Mesenchymal stem cell (in vitro differentiated cells and primary cell): Measurements from ENCODE around the gene NAGS. TPM values are rescaled to one million over a fixed set of nuclear protein-coding genes. Genes with fewer than 3 reads are reported as not detected.
A peak's percentile ranks its signal among the peaks of the same experiment; 100 is the strongest.

ENCODE experiments used
- DNase-seq: peaks from one replicate; pipeline ENCODE4 v3.0.0-alpha.2; 2013
- H2AFZ ChIP-seq: one replicate; pipeline ENCODE4 v1.6.1; 2013; ENCODE audit warnings: low read depth, mild to moderate bottlenecking, control low read depth, inconsistent platforms, low read length, moderate library complexity
- H2AK5ac ChIP-seq: 2 replicates; pipeline ENCODE4 v1.6.1; 2013; ENCODE audit warnings: low read length, moderate library complexity, mild to moderate bottlenecking, inconsistent platforms; ENCODE audit not compliant: severe bottlenecking
- H2BK120ac ChIP-seq: one replicate; pipeline ENCODE4 v1.6.1; 2013; ENCODE audit warnings: low read depth, mild to moderate bottlenecking, inconsistent platforms, low read length, moderate library complexity
- H2BK12ac ChIP-seq, 2 experiments: one replicate each; pipeline ENCODE4 v1.6.1; 2013; ENCODE audit warnings: inconsistent platforms in 2 of 2, low read length in 2 of 2, mild to moderate bottlenecking in 2 of 2, moderate library complexity in 2 of 2, control low read depth in 1 of 2
- H2BK15ac ChIP-seq: one replicate; pipeline ENCODE4 v1.6.1; 2013; ENCODE audit warnings: mild to moderate bottlenecking, low read depth, inconsistent platforms; ENCODE audit not compliant: poor library complexity, severe bottlenecking
- H2BK5ac ChIP-seq: 2 replicates; pipeline ENCODE4 v1.6.1; 2013; ENCODE audit warnings: low read depth, mild to moderate bottlenecking, low read length, control low read depth, inconsistent platforms; ENCODE audit not compliant: poor library complexity, severe bottlenecking
- H3K14ac ChIP-seq, 2 experiments: one replicate each; pipeline ENCODE4 v1.6.1; 2013; ENCODE audit warnings: inconsistent platforms in 2 of 2, low read length in 2 of 2, control low read depth in 1 of 2, mild to moderate bottlenecking in 1 of 2, moderate library complexity in 1 of 2
- H3K18ac ChIP-seq, 2 experiments: one replicate each; pipeline ENCODE4 v1.6.1; 2013; ENCODE audit warnings: inconsistent platforms in 2 of 2, low read length in 2 of 2, control low read depth in 1 of 2, low read depth in 1 of 2, mild to moderate bottlenecking in 1 of 2
- H3K23ac ChIP-seq, 2 experiments: one replicate each; pipeline ENCODE4 v1.6.1; 2013; ENCODE audit warnings: inconsistent platforms in 2 of 2, low read length in 2 of 2, mild to moderate bottlenecking in 2 of 2, moderate library complexity in 2 of 2, control low read depth in 1 of 2
- H3K27ac ChIP-seq: 2 replicates; pipeline ENCODE4 v1.5.1; 2013; ENCODE audit warnings: mild to moderate bottlenecking, moderate library complexity, low read length, control low read depth, inconsistent platforms; ENCODE audit not compliant: poor library complexity, severe bottlenecking
- H3K27me3 ChIP-seq, 2 experiments: 2 replicates each; pipeline versions ENCODE4 v1.6.1 to v1.7.0; 2013; ENCODE audit warnings: low read length in 2 of 2, mild to moderate bottlenecking in 2 of 2, moderate library complexity in 2 of 2, control low read depth in 1 of 2, inconsistent platforms in 1 of 2; ENCODE audit not compliant: control insufficient read depth in 1 of 2, insufficient read depth in 1 of 2
- H3K36me3 ChIP-seq, 2 experiments: 2 replicates each; pipeline versions ENCODE4 v1.6.1 to v1.7.0; 2013; ENCODE audit warnings: low read length in 2 of 2, control low read depth in 1 of 2, inconsistent platforms in 1 of 2, low read depth in 1 of 2, mild to moderate bottlenecking in 1 of 2; ENCODE audit not compliant: insufficient read depth in 2 of 2, control insufficient read depth in 1 of 2
- H3K4ac ChIP-seq, 2 experiments: one replicate each; pipeline ENCODE4 v1.6.1; 2013; ENCODE audit warnings: inconsistent platforms in 2 of 2, low read length in 2 of 2, mild to moderate bottlenecking in 2 of 2, moderate library complexity in 2 of 2, control low read depth in 1 of 2, low read depth in 1 of 2
- H3K4me1 ChIP-seq: 2 replicates; pipeline ENCODE4 v1.6.1; 2013; ENCODE audit warnings: low read depth, low read length, control low read depth; ENCODE audit not compliant: control insufficient read depth, insufficient read depth
- H3K4me2 ChIP-seq: 2 replicates; pipeline ENCODE4 v1.6.1; 2013; ENCODE audit warnings: low read length, mild to moderate bottlenecking, inconsistent platforms; ENCODE audit not compliant: poor library complexity, severe bottlenecking
- H3K4me3 ChIP-seq, 2 experiments: 2 replicates each; pipeline versions ENCODE4 v1.5.1 to v1.7.0; 2013; ENCODE audit warnings: low read length in 2 of 2, mild to moderate bottlenecking in 2 of 2, control low read depth in 1 of 2, low read depth in 1 of 2; ENCODE audit not compliant: insufficient read depth in 1 of 2
- H3K79me1 ChIP-seq: replicated peaks from 2 replicates; pipeline ENCODE4 v1.6.1; 2013; ENCODE audit warnings: mild to moderate bottlenecking, control low read depth, low read length, inconsistent platforms; ENCODE audit not compliant: poor library complexity, severe bottlenecking
- H3K9ac ChIP-seq: 2 replicates; pipeline ENCODE4 v1.7.0; 2013; ENCODE audit warnings: mild to moderate bottlenecking, low read length, moderate library complexity
- H3K9me3 ChIP-seq: 2 replicates; pipeline ENCODE4 v1.7.0; 2013; ENCODE audit warnings: mild to moderate bottlenecking, low read length; ENCODE audit not compliant: control insufficient read depth
- H4K8ac ChIP-seq: one replicate; pipeline ENCODE4 v1.6.1; 2013; ENCODE audit warnings: inconsistent platforms, mild to moderate bottlenecking, low read length, moderate library complexity
- H4K91ac ChIP-seq: one replicate; pipeline ENCODE4 v1.6.1; 2013; ENCODE audit warnings: mild to moderate bottlenecking, low read length, inconsistent platforms
- WGBS: methylation state at CpG from one replicate; pipeline ENCODE4 v1.1.7; 2013; ENCODE audit warnings: mixed read lengths; 5-methylcytosine and 5-hydroxymethylcytosine counted together
- polyA plus RNA-seq, 2 experiments: library from polyadenylated mRNA; stranded (reverse); fragments of 200-250 nt; gene quantifications; one replicate each; pipeline ENCODE4 v1.2.3, GENCODE V29; 2013

The NAGS gene, protein sequence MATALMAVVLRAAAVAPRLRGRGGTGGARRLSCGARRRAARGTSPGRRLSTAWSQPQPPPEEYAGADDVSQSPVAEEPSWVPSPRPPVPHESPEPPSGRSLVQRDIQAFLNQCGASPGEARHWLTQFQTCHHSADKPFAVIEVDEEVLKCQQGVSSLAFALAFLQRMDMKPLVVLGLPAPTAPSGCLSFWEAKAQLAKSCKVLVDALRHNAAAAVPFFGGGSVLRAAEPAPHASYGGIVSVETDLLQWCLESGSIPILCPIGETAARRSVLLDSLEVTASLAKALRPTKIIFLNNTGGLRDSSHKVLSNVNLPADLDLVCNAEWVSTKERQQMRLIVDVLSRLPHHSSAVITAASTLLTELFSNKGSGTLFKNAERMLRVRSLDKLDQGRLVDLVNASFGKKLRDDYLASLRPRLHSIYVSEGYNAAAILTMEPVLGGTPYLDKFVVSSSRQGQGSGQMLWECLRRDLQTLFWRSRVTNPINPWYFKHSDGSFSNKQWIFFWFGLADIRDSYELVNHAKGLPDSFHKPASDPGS
- polyA plus RNA-seq (2013, experiment 1 of 2), result 0.86 TPM
- polyA plus RNA-seq (2013, experiment 2 of 2), result 0.96 TPM

- Histone ChIP-seq H4K8ac (peak within 1 kb of the TSS; percentile 74), H3K27me3 (peaks cover 0 to 16% of the 10 kb centered on the region in 2 experiments), H3K4me2 (peak within 1 kb of the TSS; percentile 48), H2BK120ac (no peak within 1 kb of the TSS), H2AK5ac (no peak within 1 kb of the TSS), H3K18ac (peak within 1 kb of the TSS; percentile 58 to 65), H2BK5ac (no peak within 1 kb of the TSS), H4K91ac (peak within 1 kb of the TSS; percentile 61), H3K23ac (peak within 1 kb of the TSS in 1 of 2 experiments; percentile 91), H3K79me1 (peaks cover 11% of the 10 kb centered on the region), H2AFZ (peak within 1 kb of the TSS; percentile 74), H3K9ac (peak within 1 kb of the TSS; percentile 78), H2BK15ac (peak within 1 kb of the TSS; percentile 36), H3K4me3 (peak within 1 kb of the TSS; percentile 39 to 81), H3K4me1 (peaks cover 40% of the 10 kb centered on the region), H3K14ac (peak within 1 kb of the TSS in 1 of 2 experiments; percentile 5), H2BK12ac (peak within 1 kb of the TSS in 1 of 2 experiments; percentile 12), H3K9me3 (no peaks in the 10 kb centered on the region), H3K4ac (peak within 1 kb of the TSS in 1 of 2 experiments; percentile 54), H3K27ac (no peak within 1 kb of the TSS), H3K36me3 (peaks cover 2 to 15% of the 10 kb centered on the region in 2 experiments)
- no peak for DNase-seq
- 9% methylated on average over 25 of the region's 25 CpGs for WGBS
Observed at GRCh38 chr17:44004077-44004760, at the start of gene NAGS. Gene NAGS (plus strand): TSS chr17:44004622. CDS start chr17:44004664, 42 bp downstream.

- Histone ChIP-seq H3K4ac (no peak overlapping the region), H3K4me2 (no peak overlapping the region), H3K9ac (no peak overlapping the region), H3K36me3 (peaks cover 0 to 7% of the 10 kb centered on the region in 2 experiments), H3K4me3 (no peak overlapping the region), H3K27me3 (peaks cover 45 to 51% of the 10 kb centered on the region in 2 experiments), H2BK12ac (no peak overlapping the region), H3K14ac (no peak overlapping the region), H2AK5ac (no peak overlapping the region), H2BK120ac (no peak overlapping the region), H3K23ac (no peak overlapping the region), H3K18ac (no peak overlapping the region), H3K9me3 (no peaks in the 10 kb centered on the region), H3K27ac (no peak overlapping the region), H4K91ac (no peak overlapping the region), H2BK15ac (no peak overlapping the region), H4K8ac (no peak overlapping the region), H2BK5ac (no peak overlapping the region), H3K4me1 (peaks cover 11% of the 10 kb centered on the region), H2AFZ (no peak overlapping the region), H3K79me1 (no peaks in the 10 kb centered on the region)
- WGBS, result 85% methylated on average over 5 of the region's 8 CpGs
- DNase-seq, result no peak
Observed at GRCh38 chr17:43956222-43956621, 48.2 kb upstream of the NAGS start.

- Histone ChIP-seq H3K4me3 (no peak overlapping the region), H3K79me1 (no peaks in the 10 kb centered on the region), H3K14ac (no peak overlapping the region), H3K36me3 (no peaks in the 10 kb centered on the region), H4K91ac (no peak overlapping the region), H3K9me3 (no peaks in the 10 kb centered on the region), H2AFZ (no peak overlapping the region), H3K27me3 (peaks cover 31 to 35% of the 10 kb centered on the region in 2 experiments), H2BK5ac (no peak overlapping the region), H4K8ac (no peak overlapping the region), H2BK120ac (no peak overlapping the region), H3K4me1 (no peaks in the 10 kb centered on the region), H2BK12ac (no peak overlapping the region), H3K4me2 (no peak overlapping the region), H3K4ac (no peak overlapping the region), H3K23ac (no peak overlapping the region), H3K27ac (no peak overlapping the region), H2BK15ac (no peak overlapping the region), H3K9ac (no peak overlapping the region), H3K18ac (no peak overlapping the region), H2AK5ac (no peak overlapping the region)
- peak; percentile 24 for DNase-seq
- 100% methylated on average over 1 of the region's 2 CpGs for WGBS
Observed at GRCh38 chr17:43958748-43959352, 45.6 kb upstream of the NAGS start.
